Panc1 (cell line): Measurements from ENCODE around the gene SLC6A13.

Source experiments
- POLR2AphosphoS5 ChIP-seq: IDR thresholded peaks from 2 replicates; pipeline ENCODE4 v1.6.1; 2012; ENCODE audit warnings: mild to moderate bottlenecking, low read depth, low read length, moderate library complexity
- SIN3A ChIP-seq: IDR thresholded peaks from 2 replicates; pipeline ENCODE4 v1.6.1; 2012; ENCODE audit warnings: low read depth, mild to moderate bottlenecking, low read length, moderate library complexity, borderline replicate concordance; ENCODE audit not compliant: insufficient read depth
- TCF7L2 ChIP-seq: IDR thresholded peaks from 2 replicates; pipeline ENCODE4 v1.6.1; 2011; ENCODE audit warnings: mild to moderate bottlenecking, low read depth, low read length, inconsistent platforms
- TF ChIP-seq, protein P1 (sequence below): fragments of 450-650 bp; IDR thresholded peaks from 2 replicates; pipeline ENCODE4 v1.5.1; 2017; ENCODE audit warnings: mild to moderate bottlenecking
- TF ChIP-seq, protein P2 (sequence below), 2 experiments: IDR thresholded peaks; 2 replicates each; pipeline ENCODE4 v1.6.1; 2011 to 2012; ENCODE audit warnings: low read depth in 2 of 2, control low read depth in 1 of 2, low read length in 1 of 2, mild to moderate bottlenecking in 1 of 2, moderate library complexity in 1 of 2; ENCODE audit not compliant: insufficient read depth in 1 of 2

DNA sequence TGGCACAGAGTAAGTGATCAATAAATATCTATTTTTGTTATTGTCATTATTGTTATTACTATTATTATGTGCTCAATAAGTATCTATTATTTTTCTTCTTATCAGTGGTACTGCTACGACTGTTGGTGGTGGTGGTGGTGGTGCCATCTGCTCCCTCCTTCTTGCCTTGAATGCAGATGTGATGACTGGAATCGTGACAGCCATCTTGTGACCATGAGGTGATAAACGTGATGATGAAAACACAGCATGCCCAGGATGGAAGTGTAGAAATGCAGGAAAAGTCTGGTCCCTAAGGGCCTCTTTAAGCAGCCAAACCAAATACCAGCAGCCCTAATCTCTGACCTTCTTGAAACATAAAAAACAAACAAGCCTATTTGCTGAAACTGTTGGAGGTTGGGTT is 71.1 kb downstream of the SLC6A13 start:
- TF ChIP-seq, protein P1, sequence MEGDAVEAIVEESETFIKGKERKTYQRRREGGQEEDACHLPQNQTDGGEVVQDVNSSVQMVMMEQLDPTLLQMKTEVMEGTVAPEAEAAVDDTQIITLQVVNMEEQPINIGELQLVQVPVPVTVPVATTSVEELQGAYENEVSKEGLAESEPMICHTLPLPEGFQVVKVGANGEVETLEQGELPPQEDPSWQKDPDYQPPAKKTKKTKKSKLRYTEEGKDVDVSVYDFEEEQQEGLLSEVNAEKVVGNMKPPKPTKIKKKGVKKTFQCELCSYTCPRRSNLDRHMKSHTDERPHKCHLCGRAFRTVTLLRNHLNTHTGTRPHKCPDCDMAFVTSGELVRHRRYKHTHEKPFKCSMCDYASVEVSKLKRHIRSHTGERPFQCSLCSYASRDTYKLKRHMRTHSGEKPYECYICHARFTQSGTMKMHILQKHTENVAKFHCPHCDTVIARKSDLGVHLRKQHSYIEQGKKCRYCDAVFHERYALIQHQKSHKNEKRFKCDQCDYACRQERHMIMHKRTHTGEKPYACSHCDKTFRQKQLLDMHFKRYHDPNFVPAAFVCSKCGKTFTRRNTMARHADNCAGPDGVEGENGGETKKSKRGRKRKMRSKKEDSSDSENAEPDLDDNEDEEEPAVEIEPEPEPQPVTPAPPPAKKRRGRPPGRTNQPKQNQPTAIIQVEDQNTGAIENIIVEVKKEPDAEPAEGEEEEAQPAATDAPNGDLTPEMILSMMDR: no peak
- no peak for TF ChIP-seq SIN3A
- no peak for TF ChIP-seq POLR2AphosphoS5
- TF ChIP-seq, protein P2, sequence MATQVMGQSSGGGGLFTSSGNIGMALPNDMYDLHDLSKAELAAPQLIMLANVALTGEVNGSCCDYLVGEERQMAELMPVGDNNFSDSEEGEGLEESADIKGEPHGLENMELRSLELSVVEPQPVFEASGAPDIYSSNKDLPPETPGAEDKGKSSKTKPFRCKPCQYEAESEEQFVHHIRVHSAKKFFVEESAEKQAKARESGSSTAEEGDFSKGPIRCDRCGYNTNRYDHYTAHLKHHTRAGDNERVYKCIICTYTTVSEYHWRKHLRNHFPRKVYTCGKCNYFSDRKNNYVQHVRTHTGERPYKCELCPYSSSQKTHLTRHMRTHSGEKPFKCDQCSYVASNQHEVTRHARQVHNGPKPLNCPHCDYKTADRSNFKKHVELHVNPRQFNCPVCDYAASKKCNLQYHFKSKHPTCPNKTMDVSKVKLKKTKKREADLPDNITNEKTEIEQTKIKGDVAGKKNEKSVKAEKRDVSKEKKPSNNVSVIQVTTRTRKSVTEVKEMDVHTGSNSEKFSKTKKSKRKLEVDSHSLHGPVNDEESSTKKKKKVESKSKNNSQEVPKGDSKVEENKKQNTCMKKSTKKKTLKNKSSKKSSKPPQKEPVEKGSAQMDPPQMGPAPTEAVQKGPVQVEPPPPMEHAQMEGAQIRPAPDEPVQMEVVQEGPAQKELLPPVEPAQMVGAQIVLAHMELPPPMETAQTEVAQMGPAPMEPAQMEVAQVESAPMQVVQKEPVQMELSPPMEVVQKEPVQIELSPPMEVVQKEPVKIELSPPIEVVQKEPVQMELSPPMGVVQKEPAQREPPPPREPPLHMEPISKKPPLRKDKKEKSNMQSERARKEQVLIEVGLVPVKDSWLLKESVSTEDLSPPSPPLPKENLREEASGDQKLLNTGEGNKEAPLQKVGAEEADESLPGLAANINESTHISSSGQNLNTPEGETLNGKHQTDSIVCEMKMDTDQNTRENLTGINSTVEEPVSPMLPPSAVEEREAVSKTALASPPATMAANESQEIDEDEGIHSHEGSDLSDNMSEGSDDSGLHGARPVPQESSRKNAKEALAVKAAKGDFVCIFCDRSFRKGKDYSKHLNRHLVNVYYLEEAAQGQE (IDR thresholded peaks at IDR 0.05; ENCODE audit: insufficient read depth in 1 of 2, low read depth in 2 of 2, low read length in 1 of 2): no peak
- TF ChIP-seq TCF7L2: no peak
